SK-N-SH (cell line): ENCODE measurements around the gene CCDC88B.

Experiments used
- CHD2 ChIP-seq: fragments of 150-350 bp; IDR thresholded peaks from 2 replicates; pipeline ENCODE4 v1.6.1; 2018; ENCODE audit warnings: low read length; ENCODE audit not compliant: partially characterized antibody
- ELF1 ChIP-seq: IDR thresholded peaks from 2 replicates; pipeline ENCODE4 v1.4.0; 2012
- EP300 ChIP-seq, 2 experiments: IDR thresholded peaks; 2 replicates each; pipeline versions ENCODE4 v1.4.0 to v1.6.1; 2012; ENCODE audit warnings: borderline replicate concordance in 1 of 2, low read depth in 1 of 2, low read length in 1 of 2
- FOXJ3 ChIP-seq: sonication (generic); formaldehyde crosslinking; IDR thresholded peaks from 2 replicates; pipeline ENCODE4 v1.5.1; 2020; ENCODE audit warnings: mild to moderate bottlenecking, missing genetic modification reagents
- JUND ChIP-seq: IDR thresholded peaks from 2 replicates; pipeline ENCODE4 v1.4.0; 2012
- NFIC ChIP-seq: IDR thresholded peaks from 2 replicates; pipeline ENCODE4 v1.4.0; 2012; ENCODE audit warnings: borderline replicate concordance
- POLR2AphosphoS5 ChIP-seq: IDR thresholded peaks from 2 replicates; pipeline ENCODE4 v1.6.1; 2012; ENCODE audit warnings: low read depth, low read length
- RCOR1 ChIP-seq: fragments of 150-350 bp; IDR thresholded peaks from 2 replicates; pipeline ENCODE4 v1.6.1; 2017; ENCODE audit warnings: antibody characterized with exemption, low read length
- RFX5 ChIP-seq: IDR thresholded peaks from 2 replicates; pipeline ENCODE4 v1.6.1; 2012; ENCODE audit warnings: mild to moderate bottlenecking, improper control_type of control experiment, low read length
- SIN3A ChIP-seq: IDR thresholded peaks from 2 replicates; pipeline ENCODE4 v1.6.1; 2012; ENCODE audit warnings: low read depth, mild to moderate bottlenecking, low read length, moderate library complexity, borderline replicate concordance
- TF ChIP-seq, protein P1 (sequence below): fragments of 200-600 bp; sonication (generic); IDR thresholded peaks from 2 replicates; pipeline ENCODE4 v1.6.1; 2017; ENCODE audit warnings: antibody characterized with exemption, mild to moderate bottlenecking, moderate library complexity
- TF ChIP-seq, protein P2 (sequence below): fragments of 150-350 bp; IDR thresholded peaks from 2 replicates; pipeline ENCODE4 v1.6.1; 2017; ENCODE audit warnings: antibody characterized with exemption, low read length, low read depth, borderline replicate concordance
- TF ChIP-seq, protein P3 (sequence below): IDR thresholded peaks from 2 replicates; pipeline ENCODE4 v1.6.1; 2012; ENCODE audit warnings: mild to moderate bottlenecking, low read depth, low read length, moderate library complexity

DNA sequence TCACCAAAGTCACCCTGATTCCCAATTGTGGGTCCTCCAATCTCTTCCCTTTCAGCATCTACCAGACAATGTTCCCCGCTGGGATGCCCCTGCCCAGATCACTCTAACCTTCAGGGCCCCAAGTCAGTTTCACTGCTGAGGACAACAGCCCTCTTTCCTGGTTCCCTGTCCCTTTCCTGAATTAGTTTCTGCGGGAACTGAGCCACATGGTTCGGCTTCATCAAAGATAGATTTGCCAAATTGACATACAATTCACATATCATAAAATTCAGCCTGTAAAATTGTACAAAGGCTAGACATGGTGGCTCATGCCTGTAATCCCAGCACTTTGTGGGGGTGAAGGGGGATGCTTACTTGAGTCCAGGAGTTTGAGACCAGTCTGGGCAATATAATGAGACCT, 12.0 kb upstream of the CCDC88B start:
- TF ChIP-seq POLR2AphosphoS5: no peak
- no peak for TF ChIP-seq ELF1
- no peak for TF ChIP-seq NFIC
- no peak for TF ChIP-seq EP300 (IDR thresholded peaks at IDR 0.05; ENCODE audit: borderline replicate concordance in 1 of 2, low read depth in 1 of 2, low read length in 1 of 2)
- no peak for TF ChIP-seq CHD2
- TF ChIP-seq, protein P1, sequence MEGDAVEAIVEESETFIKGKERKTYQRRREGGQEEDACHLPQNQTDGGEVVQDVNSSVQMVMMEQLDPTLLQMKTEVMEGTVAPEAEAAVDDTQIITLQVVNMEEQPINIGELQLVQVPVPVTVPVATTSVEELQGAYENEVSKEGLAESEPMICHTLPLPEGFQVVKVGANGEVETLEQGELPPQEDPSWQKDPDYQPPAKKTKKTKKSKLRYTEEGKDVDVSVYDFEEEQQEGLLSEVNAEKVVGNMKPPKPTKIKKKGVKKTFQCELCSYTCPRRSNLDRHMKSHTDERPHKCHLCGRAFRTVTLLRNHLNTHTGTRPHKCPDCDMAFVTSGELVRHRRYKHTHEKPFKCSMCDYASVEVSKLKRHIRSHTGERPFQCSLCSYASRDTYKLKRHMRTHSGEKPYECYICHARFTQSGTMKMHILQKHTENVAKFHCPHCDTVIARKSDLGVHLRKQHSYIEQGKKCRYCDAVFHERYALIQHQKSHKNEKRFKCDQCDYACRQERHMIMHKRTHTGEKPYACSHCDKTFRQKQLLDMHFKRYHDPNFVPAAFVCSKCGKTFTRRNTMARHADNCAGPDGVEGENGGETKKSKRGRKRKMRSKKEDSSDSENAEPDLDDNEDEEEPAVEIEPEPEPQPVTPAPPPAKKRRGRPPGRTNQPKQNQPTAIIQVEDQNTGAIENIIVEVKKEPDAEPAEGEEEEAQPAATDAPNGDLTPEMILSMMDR: no peak
- no peak for TF ChIP-seq SIN3A
- TF ChIP-seq RCOR1: no peak
- no peak for TF ChIP-seq JUND
- TF ChIP-seq RFX5: no peak
- no peak for TF ChIP-seq FOXJ3 (CRISPR knock-in tag)
- TF ChIP-seq, protein P2, sequence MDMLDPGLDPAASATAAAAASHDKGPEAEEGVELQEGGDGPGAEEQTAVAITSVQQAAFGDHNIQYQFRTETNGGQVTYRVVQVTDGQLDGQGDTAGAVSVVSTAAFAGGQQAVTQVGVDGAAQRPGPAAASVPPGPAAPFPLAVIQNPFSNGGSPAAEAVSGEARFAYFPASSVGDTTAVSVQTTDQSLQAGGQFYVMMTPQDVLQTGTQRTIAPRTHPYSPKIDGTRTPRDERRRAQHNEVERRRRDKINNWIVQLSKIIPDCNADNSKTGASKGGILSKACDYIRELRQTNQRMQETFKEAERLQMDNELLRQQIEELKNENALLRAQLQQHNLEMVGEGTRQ: no peak
- TF ChIP-seq, protein P3, sequence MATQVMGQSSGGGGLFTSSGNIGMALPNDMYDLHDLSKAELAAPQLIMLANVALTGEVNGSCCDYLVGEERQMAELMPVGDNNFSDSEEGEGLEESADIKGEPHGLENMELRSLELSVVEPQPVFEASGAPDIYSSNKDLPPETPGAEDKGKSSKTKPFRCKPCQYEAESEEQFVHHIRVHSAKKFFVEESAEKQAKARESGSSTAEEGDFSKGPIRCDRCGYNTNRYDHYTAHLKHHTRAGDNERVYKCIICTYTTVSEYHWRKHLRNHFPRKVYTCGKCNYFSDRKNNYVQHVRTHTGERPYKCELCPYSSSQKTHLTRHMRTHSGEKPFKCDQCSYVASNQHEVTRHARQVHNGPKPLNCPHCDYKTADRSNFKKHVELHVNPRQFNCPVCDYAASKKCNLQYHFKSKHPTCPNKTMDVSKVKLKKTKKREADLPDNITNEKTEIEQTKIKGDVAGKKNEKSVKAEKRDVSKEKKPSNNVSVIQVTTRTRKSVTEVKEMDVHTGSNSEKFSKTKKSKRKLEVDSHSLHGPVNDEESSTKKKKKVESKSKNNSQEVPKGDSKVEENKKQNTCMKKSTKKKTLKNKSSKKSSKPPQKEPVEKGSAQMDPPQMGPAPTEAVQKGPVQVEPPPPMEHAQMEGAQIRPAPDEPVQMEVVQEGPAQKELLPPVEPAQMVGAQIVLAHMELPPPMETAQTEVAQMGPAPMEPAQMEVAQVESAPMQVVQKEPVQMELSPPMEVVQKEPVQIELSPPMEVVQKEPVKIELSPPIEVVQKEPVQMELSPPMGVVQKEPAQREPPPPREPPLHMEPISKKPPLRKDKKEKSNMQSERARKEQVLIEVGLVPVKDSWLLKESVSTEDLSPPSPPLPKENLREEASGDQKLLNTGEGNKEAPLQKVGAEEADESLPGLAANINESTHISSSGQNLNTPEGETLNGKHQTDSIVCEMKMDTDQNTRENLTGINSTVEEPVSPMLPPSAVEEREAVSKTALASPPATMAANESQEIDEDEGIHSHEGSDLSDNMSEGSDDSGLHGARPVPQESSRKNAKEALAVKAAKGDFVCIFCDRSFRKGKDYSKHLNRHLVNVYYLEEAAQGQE: no peak
